WI38 (cell line): ENCODE data around the gene STK32C.
"Not testable (repeated sequence)": the region's sequence is repeated elsewhere in the genome, so short reads cannot be mapped to it uniquely, and the experiment has no call there.

Source experiments
- H3K4me3 ChIP-seq: 2 replicates; pipeline ENCODE4 v1.5.1; 2011; ENCODE audit warnings: low read depth, mild to moderate bottlenecking, control low read depth, low read length
- CTCF ChIP-seq: IDR thresholded peaks from 2 replicates; pipeline ENCODE4 v1.5.1; 2012; ENCODE audit warnings: low read depth, mild to moderate bottlenecking, control low read depth, low read length

The STK32C gene

DNA sequence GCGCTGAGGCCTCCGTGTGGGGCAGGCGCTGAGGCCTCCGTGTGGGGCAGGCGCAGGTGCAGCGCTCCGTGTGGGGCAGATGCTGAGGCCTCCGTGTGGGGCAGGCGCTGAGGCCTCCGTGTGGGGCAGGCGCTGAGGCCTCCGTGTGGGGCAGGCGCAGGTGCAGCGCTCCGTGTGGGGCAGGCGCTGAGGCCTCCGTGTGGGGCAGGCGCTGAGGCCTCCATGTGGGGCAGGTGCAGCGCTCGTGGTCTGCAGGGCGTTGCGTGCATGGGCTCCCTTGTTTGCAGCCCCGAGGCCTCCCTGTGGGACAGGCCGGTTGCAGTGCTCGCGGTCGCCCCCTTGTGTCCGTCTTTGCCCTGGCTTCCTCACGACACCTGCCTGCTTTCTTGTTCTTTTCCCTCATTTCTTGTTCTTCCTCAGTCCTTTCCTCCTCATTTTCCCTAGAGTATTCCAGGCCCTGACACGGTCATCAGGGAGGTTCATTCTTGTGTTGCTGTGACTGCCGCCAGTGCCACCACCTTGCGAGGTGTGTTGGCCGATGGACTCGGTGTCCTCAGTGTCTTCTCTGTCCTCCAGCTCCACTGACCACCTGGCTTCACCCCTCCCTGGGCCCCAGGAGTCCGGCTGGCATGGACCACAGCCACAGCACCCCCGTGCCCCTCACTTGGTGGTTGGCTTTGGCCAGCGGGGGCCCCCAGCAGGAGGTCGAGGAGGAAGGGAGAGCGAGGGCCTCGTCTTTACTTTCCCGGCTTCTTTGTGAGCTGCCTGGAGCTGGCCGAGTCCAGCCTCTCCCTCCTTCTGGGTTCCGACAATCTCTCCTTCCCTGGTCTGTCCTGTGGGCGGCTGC is 44.9 kb upstream of the STK32C start:
- not testable (repeated sequence) for H3K4me3 ChIP-seq
- TF ChIP-seq CTCF: peak; percentile 41

DNA sequence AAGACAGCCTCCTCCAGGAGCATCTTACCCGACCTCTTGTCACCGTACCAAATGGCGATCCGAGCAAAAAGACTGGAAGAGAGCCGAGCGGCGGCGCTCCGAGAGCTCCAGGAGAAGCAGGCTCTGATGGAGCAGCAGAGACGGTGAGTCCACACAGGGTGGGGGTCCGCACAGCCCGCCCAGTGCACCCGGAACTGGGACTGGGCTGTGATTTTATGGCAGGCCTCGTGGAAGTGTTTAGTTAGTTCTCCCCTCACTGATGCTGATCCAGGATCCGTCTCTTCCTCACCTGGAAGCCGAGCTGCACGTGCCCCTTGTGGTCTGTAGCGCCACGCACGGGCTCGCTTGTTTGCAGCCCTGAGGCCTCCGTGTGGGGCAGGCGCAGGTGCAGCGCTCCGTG is 43.9 kb upstream of the STK32C start:
- no peak for TF ChIP-seq CTCF
- no peak overlapping the region for H3K4me3 ChIP-seq

- TF ChIP-seq CTCF: no peak
- no peak overlapping the region for H3K4me3 ChIP-seq
Measured at GRCh38 chr10:132350946-132351345, 43.2 kb upstream of the STK32C start.

- H3K4me3 ChIP-seq: no peak overlapping the region
- TF ChIP-seq CTCF: no peak
Measured at GRCh38 chr10:132350391-132350790, 42.6 kb upstream of the STK32C start.

DNA sequence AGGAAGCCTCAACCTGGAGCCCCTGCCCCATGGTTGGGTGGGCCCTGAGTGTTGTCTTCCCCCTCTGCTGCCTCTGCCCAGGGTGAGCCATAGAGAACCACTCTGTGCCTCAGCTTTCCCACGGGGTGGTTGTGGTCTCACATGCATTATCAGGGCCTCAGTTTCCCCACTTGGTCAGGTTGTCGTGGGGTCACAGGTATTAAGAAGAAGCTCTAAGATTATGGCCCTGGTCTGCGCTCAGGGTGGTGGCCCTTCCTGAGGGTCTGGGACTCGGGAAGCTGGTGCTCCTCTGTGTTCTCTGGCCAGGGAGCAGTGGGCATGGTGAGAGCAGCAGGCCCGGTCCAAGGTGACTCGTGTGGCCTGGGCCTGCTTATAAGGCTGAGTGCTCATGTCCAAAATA is 42.0 kb upstream of the STK32C start:
- TF ChIP-seq CTCF: no peak
- H3K4me3 ChIP-seq: no peak overlapping the region

DNA sequence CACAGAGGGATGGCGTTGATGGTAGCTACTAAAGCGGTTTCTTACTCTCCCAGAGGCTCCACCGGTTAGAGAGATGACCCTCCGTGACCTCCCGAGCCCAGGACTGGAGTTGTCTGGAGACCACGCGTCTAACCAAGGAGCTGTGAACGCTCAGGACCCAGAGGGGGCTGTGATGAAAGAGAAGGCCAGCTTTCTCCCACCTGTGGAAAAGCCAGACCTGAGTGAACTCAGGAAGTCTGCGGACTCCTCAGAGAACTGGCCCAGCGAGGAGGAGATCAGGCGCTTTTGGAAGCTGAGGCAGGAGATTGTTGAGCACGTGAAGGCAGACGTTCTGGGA is 40.1 kb upstream of the STK32C start:
- H3K4me3 ChIP-seq: no peak overlapping the region

More for the DNA sequence above, 40.1 kb upstream of the STK32C start:
- TF ChIP-seq CTCF: no peak
